ENCODE results near the gene XKR7. TPM values are rescaled to one million over a fixed set of nuclear protein-coding genes. Genes with fewer than 3 reads are reported as not detected.
"Not testable (repeated sequence)": the region's sequence is repeated elsewhere in the genome, so short reads cannot be mapped to it uniquely, and the experiment has no call there.

XKR7 gene
- total RNA-seq, 1 donor from 2014 or later: not detected

- no peak for DNase-seq (ENCODE audit: extremely low read depth, low read depth, low spot score)
These were observed 42.7 kb downstream of the XKR7 start for GRCh38 chr20:32010666-32011065.

DNA sequence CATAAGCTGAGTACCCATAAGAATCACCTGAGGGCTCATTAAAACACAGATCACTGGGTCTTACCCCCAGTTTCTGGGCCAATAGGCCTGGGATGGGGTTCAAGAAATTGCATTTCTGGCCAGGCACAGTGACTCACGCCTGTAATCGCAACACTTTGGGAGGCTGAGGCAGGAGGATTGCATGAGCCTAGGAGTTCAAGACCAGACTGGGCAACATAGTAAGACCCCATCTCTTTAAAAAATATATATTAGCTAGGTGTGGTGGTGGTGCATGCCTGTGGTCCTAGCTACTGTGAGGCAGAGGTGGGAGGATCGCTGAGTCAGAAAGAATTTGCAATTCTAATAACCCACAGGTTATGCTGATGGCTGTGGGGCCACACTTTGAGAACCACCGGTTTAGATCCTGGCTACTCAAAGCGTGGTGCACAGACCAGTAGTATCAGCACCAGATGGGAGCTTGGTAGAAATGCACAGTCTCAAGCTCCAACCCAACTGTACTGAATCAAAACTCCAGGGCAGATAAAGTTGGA is 44.3 kb downstream of the XKR7 start:
- no peak for DNase-seq (ENCODE audit: extremely low read depth, low read depth, low spot score)

GRCh38 chr20:32013326-32013725 is 45.4 kb downstream of the XKR7 start:
- no peak for DNase-seq (ENCODE audit: extremely low read depth, low read depth, low spot score)

DNA sequence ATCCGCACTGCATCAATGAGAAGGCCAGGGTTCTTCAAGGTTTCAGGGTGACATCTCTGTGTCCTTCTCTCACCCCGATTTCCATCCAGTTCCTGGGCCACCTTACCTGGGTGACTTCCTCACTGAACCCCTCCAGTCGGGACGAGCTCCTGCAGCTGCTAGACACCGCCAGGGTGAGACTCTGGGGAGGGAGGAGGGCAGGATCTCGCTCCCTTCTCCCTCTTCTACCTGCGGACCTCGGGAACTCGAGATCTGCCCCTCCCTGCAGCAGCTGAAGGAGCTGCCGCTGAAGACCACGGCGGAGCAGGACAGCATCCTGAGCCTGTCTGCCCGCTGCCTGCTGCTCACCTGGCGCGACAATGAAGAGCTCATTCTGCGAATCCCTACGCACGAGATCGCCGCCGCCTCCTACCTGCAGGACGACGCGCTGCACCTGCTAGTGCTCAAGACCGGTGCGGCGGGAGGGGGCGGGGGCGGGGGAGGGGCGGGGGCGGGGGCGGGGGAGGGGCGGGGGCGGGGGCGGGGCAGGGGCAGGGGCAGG is 49.8 kb downstream of the XKR7 start:
- no peak for DNase-seq (ENCODE audit: extremely low read depth, low read depth, low spot score)

DNA sequence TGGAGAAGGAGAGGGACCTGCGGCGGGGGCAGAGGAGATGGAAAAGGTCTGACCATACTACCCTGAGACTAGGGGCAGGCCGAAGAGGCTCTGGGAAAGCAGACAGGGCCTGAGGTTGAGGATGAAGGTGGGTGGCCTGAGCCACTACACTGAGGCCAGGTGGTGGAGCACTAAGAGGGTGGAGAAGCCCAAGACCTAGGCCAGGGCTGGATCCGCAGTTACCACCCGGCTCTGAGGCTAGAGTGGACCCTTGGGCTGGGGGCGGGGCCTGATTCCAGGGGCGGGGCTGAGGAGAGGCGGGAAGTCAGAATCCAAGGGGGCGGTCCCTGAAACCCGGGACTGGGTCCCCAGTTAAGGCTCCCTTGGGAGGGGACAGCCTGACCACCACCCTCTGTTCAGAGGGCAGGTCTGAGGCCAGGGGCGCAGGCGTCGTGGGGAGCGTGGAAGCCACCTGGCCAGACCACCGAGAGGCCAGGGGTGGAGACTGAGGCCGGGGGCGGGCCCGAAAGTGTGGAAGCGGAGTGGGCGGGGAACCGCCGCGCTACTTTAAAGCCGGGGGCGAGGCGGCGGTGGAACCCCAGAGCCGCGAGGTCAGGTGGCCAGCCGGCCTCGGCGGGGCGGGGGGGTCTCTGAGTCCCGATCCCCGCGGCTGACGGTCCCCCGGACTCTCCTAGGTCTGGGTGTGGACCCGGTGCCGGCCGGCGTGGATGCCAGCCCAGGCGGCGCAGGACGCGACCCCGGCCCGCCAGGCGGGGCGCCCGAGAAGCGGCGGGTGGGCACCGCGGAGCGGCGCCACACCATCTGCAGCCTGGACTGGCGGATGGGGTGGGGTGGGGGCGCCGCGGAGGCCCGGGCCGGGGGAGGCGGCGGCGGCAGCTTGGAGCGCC is 50.6 kb downstream of the XKR7 start:
- DNase-seq (ENCODE audit: extremely low read depth, low read depth, low spot score): no peak

GRCh38 chr20:32019156-32019510 is 51.2 kb downstream of the XKR7 start:
- no peak for DNase-seq (ENCODE audit: extremely low read depth, low read depth, low spot score)

DNA sequence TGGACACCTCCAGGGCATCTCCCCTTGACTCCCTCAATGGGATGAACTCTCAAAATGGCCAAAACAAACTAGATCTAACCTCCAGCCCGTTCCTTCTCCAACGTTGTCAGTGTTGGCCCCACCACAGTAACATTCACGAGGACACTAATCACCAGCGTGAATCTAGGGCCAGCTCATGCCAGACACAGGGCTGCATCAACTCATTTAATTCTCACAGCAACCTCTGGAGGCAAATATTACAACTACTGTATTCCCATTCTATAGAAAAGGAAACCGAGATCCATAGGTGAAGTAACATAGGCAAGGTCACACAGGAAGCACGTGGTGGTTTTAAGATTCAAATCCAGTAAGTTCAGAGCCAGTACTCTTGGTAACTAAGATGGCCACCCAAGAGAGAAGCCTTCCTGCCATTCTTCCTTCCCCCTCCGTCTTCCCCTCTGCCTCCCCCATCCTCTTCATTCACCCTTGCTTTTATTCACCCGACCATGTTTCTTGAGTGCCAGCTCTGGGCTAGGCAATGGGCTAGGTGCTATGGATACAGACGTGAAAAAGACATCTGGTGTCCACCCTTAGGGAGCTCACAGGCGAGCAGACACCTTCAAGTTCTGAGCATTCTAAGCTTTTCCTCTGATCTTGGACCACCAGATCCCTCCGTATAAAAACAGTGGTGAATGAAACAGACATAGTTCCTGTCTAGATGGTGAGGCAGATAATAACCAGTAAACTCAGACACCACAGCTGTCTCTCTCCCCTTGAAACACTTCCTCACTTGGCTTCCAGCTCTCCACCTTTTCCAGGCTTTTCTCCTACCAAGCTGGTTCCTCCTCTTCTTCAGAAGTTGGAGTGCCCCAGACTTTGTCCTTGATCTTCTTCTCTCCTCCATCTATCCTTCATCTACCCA is 51.9 kb downstream of the XKR7 start:
- DNase-seq (ENCODE audit: extremely low read depth, low read depth, low spot score): no peak

DNA sequence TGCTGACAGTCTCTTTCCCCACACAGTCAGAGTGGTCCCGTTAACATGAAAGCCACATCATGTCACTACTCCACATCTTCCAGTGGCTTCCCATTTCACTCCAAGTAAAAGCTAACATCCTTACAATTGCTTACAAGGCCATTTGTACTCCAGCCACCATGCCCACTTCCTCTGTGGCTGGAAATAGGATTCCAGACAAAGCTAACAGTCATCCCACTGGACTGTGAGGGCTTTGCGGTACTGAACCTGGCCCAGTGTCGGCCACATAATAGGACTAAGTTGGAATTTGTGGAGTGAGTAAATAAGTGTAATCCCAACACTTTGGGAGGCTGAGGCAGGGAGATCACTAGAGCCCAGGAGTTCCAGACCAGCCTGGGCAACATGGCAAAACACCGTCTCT is 53.1 kb downstream of the XKR7 start:
- no peak for DNase-seq (ENCODE audit: extremely low read depth, low read depth, low spot score)

- no peak for DNase-seq (ENCODE audit: extremely low read depth, low read depth, low spot score)
These were observed 56.8 kb downstream of the XKR7 start for GRCh38 chr20:32024683-32025295.

GRCh38 chr20:32027643-32028042 is 59.7 kb downstream of the XKR7 start:
- DNase-seq (ENCODE audit: extremely low read depth, low read depth, low spot score): no peak

DNA sequence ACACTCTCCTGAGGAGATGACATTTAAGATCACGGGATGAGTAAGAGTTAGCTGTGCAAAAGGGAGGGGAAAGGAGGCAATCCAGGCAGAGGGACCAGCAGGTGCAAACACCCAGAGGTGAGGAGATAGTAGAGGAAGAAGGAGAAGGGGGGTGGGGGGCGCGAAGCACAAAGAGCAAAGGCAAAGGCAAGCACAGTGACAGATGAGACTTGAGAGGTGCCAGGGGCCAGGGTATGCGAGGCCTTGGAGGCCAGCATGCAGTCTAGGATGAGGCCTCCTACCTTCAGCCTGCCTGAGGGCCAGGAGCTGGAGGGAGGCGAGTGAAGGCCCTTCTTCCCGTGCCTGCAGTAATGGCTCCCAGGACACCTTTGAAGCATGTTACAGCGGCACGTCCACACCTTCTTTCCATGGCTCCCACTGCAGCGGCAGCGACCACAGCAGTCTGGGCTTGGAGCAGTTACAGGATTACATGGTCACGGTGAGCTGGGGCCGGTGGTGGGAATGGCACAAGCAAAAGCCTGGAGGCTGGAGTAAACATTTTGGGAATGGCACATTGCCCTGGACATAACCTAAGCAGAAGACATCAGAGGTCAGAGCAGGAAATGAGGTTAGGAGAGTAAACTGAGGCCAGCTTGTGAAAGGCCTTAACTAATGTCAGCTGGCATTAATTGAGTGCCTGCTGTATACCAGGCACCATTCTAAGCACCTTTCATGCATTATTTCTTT is 60.9 kb downstream of the XKR7 start:
- no peak for DNase-seq (ENCODE audit: extremely low read depth, low read depth, low spot score)

- DNase-seq (ENCODE audit: extremely low read depth, low read depth, low spot score): no peak
These were observed 61.6 kb downstream of the XKR7 start for GRCh38 chr20:32029561-32029960.

- DNase-seq (ENCODE audit: extremely low read depth, low read depth, low spot score): peak; percentile 29
These were observed 63.3 kb downstream of the XKR7 start for GRCh38 chr20:32031007-32031958.

- DNase-seq (ENCODE audit: extremely low read depth, low read depth, low spot score): no peak
These were observed 65.4 kb downstream of the XKR7 start for GRCh38 chr20:32033316-32033715.

DNA sequence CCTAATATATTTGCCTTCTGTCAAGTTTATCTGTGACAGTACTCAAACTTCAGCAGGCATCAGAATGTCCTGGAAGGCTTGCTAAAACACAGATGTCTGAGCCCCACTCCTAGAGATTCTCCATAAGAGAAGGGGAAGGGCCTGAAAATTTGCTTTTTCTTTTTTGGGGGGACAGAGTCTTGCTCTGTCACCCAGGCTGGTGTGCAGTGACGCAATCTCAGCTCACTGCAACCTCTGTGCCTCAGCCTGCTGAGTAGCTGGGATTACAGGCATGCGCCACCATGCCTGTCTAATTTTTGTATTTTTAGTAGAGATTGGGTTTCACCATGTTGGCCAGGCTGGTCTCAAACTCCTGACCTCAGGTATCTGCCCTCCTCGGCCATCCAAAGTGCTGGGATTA is 65.8 kb downstream of the XKR7 start:
- not testable (repeated sequence) for DNase-seq (ENCODE audit: extremely low read depth, low read depth, low spot score)

DNA sequence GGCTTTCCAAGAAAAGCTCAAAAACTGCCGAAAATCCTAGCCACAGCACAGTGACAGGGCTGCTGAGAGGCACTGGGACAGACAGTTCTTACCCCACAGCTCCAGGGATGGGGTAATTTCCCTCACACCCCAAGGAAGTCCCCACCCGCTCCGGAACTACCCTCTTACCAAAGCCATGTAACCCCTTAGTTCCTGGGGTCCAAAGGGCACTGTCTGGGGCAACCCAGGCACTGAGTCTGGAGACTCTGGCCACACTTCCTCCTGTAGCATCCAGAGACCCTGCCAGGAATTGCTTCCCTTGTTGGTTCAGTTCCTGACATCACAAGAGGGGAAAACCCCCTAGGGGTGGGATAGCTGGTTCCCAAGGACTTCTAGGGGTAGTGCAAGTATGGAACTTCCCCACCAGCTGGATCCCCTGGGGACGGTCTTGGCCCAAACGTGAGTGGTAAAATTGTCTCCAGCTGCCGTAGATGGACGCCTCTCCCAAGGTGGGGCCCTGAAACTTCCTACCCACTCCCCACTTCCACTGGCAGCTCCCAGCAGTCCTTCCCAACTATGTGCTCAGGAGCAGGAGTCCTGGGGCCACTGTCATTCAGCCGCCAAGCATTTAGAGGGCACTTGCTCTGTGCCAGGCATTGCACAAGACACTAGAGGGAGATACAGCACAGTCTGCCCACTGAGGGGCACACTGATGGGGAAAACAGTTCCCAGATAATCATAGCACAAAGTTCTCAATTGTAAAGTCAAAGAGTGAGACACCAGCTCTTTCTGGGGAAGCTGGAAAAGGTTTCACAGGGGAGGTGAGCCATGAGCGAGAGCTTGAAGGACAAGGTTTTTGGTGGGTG is 66.9 kb downstream of the XKR7 start:
- DNase-seq (ENCODE audit: extremely low read depth, low read depth, low spot score): no peak

GRCh38 chr20:32035426-32035779 is 67.5 kb downstream of the XKR7 start:
- no peak for DNase-seq (ENCODE audit: extremely low read depth, low read depth, low spot score)

DNA sequence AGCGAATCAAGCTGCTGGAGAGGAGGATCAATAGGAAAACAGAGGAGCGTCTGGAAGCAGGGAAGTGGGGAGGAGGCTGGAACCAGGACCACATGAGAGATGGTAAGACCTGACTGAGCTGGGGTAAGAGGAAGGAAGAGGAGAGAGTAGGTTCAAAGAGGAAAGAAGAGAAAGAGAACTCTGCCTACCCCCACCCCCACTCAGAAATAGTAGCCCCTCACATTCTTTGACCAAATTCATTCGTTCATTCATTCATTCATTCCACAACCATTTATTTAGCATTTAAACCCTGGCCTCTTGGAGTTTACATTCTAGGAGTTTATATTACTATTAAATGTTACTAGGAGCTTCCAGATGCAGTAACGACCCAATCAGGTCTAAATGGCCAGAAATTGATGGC is 68.3 kb downstream of the XKR7 start:
- DNase-seq (ENCODE audit: extremely low read depth, low read depth, low spot score): no peak
